Ascending aorta (tissue), 2 donors: Measurements from ENCODE around the gene HJURP. TPM values are rescaled to one million over a fixed set of nuclear protein-coding genes. Genes with fewer than 3 reads are reported as not detected.

Experiments
- DNase-seq, 2 donors: peaks; one replicate each; pipeline ENCODE4 v3.0.0-alpha.2; 2019; ENCODE audit warnings: low spot score in 2 of 2
- H3K27ac ChIP-seq, 2 donors: fragments of 200-600 bp; sonication (generic); one replicate each; pipeline ENCODE4 v1.5.1; 2016 to 2017; ENCODE audit warnings: mild to moderate bottlenecking in 1 of 2
- H3K27me3 ChIP-seq: fragments of 200-600 bp; sonication (generic); one replicate; pipeline ENCODE4 v1.5.1; 2017
- H3K36me3 ChIP-seq, 2 donors: fragments of 200-600 bp; sonication (generic); one replicate each; pipeline ENCODE4 v1.5.1; 2016
- H3K4me1 ChIP-seq, 2 donors: fragments of 200-600 bp; sonication (generic); one replicate each; pipeline ENCODE4 v1.5.1; 2016 to 2017; ENCODE audit warnings: mild to moderate bottlenecking in 1 of 2
- H3K4me3 ChIP-seq, 2 donors: fragments of 200-600 bp; sonication (generic); one replicate each; pipeline ENCODE4 v1.5.1; 2016 to 2017; ENCODE audit warnings: mild to moderate bottlenecking in 1 of 2
- H3K9me3 ChIP-seq, 2 donors: fragments of 200-600 bp; sonication (generic); one replicate each; pipeline ENCODE4 v1.5.1; 2016
- intact Hi-C: fragments of 100-400 bp; cut with DNase I; formaldehyde crosslinking; loops from one replicate; pipeline ENCODE4 v1.15.1; 2023
- total RNA-seq: library from RNA; depleted of rRNA; stranded (reverse); fragments of >200 nt; gene quantifications from one replicate; pipeline ENCODE4 v1.1.0, GENCODE V29; 2016
- TF ChIP-seq, protein P1 (sequence below), 3 experiments: fragments of 200-600 bp in 2 of 3; fragments of 450-650 bp in 1 of 3; sonication (generic) in 2 of 3; IDR thresholded peaks; one replicate each; pipeline ENCODE4 v1.5.1; 2016 to 2019; ENCODE audit warnings: antibody characterized with exemption in 3 of 3, mild to moderate bottlenecking in 1 of 3, moderate library complexity in 1 of 3

The HJURP gene
- total RNA-seq, 1 donor from 2014 or later: not detected

DNA sequence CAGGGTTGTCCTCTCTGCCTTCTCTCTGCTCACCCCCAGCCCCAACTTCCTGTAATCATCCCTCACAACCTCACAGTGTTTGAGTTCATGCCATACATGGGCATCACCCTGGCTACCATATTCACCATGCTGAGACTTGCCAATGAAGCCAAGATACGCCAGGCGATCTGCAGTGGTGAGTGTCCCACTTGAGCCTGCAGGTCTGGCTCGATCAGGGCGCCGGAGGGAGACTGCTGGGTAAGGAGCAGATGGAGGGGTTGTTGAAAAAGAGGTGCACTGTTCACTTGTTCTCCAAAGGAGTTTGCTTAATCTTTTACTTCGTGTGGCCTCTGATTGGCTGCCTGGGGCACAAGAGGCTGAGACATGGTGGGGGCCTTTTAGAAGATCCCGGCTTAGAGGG lies 61.6 kb downstream of the HJURP start:
- no peak for DNase-seq
- TF ChIP-seq, protein P1, sequence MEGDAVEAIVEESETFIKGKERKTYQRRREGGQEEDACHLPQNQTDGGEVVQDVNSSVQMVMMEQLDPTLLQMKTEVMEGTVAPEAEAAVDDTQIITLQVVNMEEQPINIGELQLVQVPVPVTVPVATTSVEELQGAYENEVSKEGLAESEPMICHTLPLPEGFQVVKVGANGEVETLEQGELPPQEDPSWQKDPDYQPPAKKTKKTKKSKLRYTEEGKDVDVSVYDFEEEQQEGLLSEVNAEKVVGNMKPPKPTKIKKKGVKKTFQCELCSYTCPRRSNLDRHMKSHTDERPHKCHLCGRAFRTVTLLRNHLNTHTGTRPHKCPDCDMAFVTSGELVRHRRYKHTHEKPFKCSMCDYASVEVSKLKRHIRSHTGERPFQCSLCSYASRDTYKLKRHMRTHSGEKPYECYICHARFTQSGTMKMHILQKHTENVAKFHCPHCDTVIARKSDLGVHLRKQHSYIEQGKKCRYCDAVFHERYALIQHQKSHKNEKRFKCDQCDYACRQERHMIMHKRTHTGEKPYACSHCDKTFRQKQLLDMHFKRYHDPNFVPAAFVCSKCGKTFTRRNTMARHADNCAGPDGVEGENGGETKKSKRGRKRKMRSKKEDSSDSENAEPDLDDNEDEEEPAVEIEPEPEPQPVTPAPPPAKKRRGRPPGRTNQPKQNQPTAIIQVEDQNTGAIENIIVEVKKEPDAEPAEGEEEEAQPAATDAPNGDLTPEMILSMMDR (IDR thresholded peaks at IDR 0.05): no peak
- intact Hi-C loops: no loop called here
- no peaks in the 10 kb centered on the region for H3K9me3 ChIP-seq
- no peaks in the 10 kb centered on the region for H3K36me3 ChIP-seq
- H3K4me1 ChIP-seq: no peaks in the 10 kb centered on the region
- no peak overlapping the region for H3K27ac ChIP-seq
- no peaks in the 10 kb centered on the region for H3K27me3 ChIP-seq
- no peak overlapping the region for H3K4me3 ChIP-seq

DNA sequence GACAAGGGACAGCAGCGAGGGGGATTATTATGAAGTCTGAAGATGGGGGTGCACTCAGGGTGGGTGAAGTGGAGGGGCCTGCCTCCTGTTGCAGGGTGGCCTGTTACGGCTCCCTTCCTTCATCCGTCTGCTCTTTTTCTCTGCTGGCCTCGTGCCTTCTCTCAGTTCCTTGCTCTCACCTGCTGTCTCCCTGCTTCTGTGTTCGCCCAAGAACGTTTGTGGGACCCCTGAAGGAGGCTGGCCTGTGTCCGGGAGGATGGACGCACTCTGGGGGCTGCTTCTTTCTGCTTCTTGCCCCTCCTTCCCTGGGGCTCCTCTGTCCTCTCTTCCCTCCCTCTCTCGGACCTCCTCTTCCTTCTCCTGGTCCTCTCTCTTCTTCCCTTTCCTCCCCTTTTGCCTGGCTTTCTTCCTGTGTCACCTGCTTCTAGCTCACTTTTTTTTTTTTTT lies 62.4 kb downstream of the HJURP start:
- TF ChIP-seq, protein P1 (IDR thresholded peaks at IDR 0.05): no peak
- no peaks in the 10 kb centered on the region for H3K36me3 ChIP-seq
- intact Hi-C loops: no loop called here
- H3K9me3 ChIP-seq: no peaks in the 10 kb centered on the region
- DNase-seq: no peak
- H3K27me3 ChIP-seq: no peaks in the 10 kb centered on the region
- no peak overlapping the region for H3K4me3 ChIP-seq
- no peaks in the 10 kb centered on the region for H3K4me1 ChIP-seq
- no peak overlapping the region for H3K27ac ChIP-seq

DNA sequence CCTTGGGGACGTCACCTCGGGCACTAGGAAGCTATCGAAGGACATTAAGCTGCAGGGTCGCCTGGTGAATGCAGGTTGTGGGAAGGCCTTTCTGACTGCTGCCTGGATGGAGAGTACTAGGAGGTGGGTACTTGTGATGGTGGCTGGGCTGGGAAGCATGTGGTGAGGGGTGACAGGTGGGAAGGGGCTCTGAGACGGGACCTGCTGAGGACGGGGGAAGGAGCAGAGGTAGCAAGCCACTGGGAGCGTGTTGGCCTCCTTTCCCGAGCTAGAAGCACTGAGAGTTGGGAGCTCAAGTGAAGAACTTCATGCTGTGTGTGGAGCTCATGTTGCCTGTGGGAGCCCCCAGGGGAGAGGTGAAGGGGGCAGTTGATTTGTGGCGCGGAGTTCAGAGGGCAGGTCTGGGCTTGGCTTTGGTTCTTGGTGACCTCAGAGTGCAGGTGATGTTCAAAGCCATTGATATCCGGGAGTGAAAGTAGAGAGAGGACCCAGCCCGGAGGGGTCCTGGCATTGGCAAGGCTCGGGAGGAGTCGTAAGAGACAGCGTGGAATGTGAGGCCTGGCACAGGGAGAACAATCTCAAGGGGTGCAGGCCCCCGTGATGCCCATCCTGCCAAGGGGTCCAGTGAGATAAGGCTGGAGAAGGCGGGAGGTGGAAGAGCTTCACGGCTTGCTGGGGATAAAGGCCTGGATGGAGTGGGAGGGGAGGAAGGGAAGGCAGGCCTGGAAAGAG lies 63.0 kb downstream of the HJURP start:
- Histone ChIP-seq H3K9me3 (no peaks in the 10 kb centered on the region), H3K4me3 (no peak overlapping the region), H3K36me3 (no peaks in the 10 kb centered on the region), H3K27ac (no peak overlapping the region), H3K27me3 (no peaks in the 10 kb centered on the region), H3K4me1 (no peaks in the 10 kb centered on the region)
- TF ChIP-seq, protein P1 (IDR thresholded peaks at IDR 0.05): no peak
- no peak for DNase-seq
- intact Hi-C loops: no loop called here

DNA sequence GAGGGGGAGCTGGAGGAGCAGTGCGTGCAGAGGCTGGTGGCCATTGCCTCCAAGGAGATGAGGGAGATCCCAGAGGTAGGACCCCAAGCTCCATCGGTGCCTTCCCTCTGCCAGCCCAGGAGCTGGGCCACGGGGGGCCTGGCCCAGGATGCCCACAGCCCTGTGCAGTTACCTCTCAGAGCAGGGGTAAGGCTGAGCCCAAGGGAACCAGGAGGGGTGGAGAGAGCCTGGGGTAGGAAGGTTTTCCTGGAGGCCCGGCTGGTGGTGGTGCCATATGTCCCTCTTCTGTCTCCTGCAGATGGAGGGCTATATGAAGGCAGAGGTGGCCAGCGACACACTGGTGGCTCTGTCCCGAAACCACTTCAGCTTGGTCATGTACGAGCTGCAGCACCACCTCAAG lies 64.8 kb downstream of the HJURP start:
- Histone ChIP-seq H3K27me3 (no peaks in the 10 kb centered on the region), H3K9me3 (no peaks in the 10 kb centered on the region), H3K4me3 (no peak overlapping the region), H3K4me1 (no peaks in the 10 kb centered on the region), H3K36me3 (no peaks in the 10 kb centered on the region), H3K27ac (no peak overlapping the region)
- DNase-seq: no peak
- intact Hi-C loops: no loop called here
- TF ChIP-seq, protein P1 (IDR thresholded peaks at IDR 0.05): no peak

Other genes with a start within 250 kb of the HJURP start
- not detected for gene UGT1A8, start 236.9 kb downstream of the HJURP start, total RNA-seq
- not detected for gene UGT1A10, start 218.1 kb downstream of the HJURP start, total RNA-seq
- gene UGT1A9, start 182.6 kb downstream of the HJURP start, total RNA-seq: not detected
- not detected for gene UGT1A7, start 172.6 kb downstream of the HJURP start, total RNA-seq
- gene UGT1A6, start 161.6 kb downstream of the HJURP start, total RNA-seq: 10.6 TPM
- gene UGT1A5, start 141.6 kb downstream of the HJURP start, total RNA-seq: not detected
- not detected for gene UGT1A4, start 135.8 kb downstream of the HJURP start, total RNA-seq
- not detected for gene UGT1A3, start 125.5 kb downstream of the HJURP start, total RNA-seq
- gene UGT1A1, start 94.3 kb downstream of the HJURP start, total RNA-seq: not detected
- gene MROH2A, start 76.2 kb downstream of the HJURP start, total RNA-seq: not detected
- gene TRPM8, start 62.8 kb upstream of the HJURP start, total RNA-seq: not detected
- not detected for gene SPP2, start 196.2 kb upstream of the HJURP start, total RNA-seq